Measurements from ENCODE around the gene DOCK2. TPM values are rescaled to one million over a fixed set of nuclear protein-coding genes. Genes with fewer than 3 reads are reported as not detected.

The DOCK2 gene
- total RNA-seq, 1 experiment from 2014 or later, result 3.3 TPM

- Histone ChIP-seq H3K4me3 (ENCODE audit: insufficient read depth, low read depth, low read length) (no peak overlapping the region), H3K36me3 (replicated peaks; ENCODE audit: control insufficient read depth, insufficient read depth, low read length) (no peaks in the 10 kb centered on the region), H3K27me3 (ENCODE audit: control insufficient read depth, insufficient read depth, low read length) (no peaks in the 10 kb centered on the region)
- DNase-seq, result no peak
Observed at GRCh38 chr5:169850409-169850808, 213.3 kb downstream of the DOCK2 start.

GRCh38 chr5:169851321-169851850 is 214.3 kb downstream of the DOCK2 start:
- no peak overlapping the region for H3K4me3 ChIP-seq (ENCODE audit: insufficient read depth, low read depth, low read length)
- DNase-seq, result no peak
- no peaks in the 10 kb centered on the region for H3K27me3 ChIP-seq (ENCODE audit: control insufficient read depth, insufficient read depth, low read length)
- H3K36me3 ChIP-seq (replicated peaks; ENCODE audit: control insufficient read depth, insufficient read depth, low read length), result no peaks in the 10 kb centered on the region

GRCh38 chr5:169856571-169856970 is 219.5 kb downstream of the DOCK2 start:
- no peak for DNase-seq
- no peak overlapping the region for H3K4me3 ChIP-seq (ENCODE audit: insufficient read depth, low read depth, low read length)

GRCh38 chr5:169860585-169860984 is 223.5 kb downstream of the DOCK2 start:
- H3K4me3 ChIP-seq (ENCODE audit: insufficient read depth, low read depth, low read length), result no peak overlapping the region
- no peak for DNase-seq
- no peaks in the 10 kb centered on the region for H3K36me3 ChIP-seq (replicated peaks; ENCODE audit: control insufficient read depth, insufficient read depth, low read length)
- no peaks in the 10 kb centered on the region for H3K27me3 ChIP-seq (ENCODE audit: control insufficient read depth, insufficient read depth, low read length)

More at GRCh38 chr5:169856571-169856970, 219.5 kb downstream of the DOCK2 start:
- Histone ChIP-seq H3K27me3 (ENCODE audit: control insufficient read depth, insufficient read depth, low read length) (no peaks in the 10 kb centered on the region), H3K36me3 (replicated peaks; ENCODE audit: control insufficient read depth, insufficient read depth, low read length) (no peaks in the 10 kb centered on the region)

GRCh38 chr5:169861433-169861832 is 224.4 kb downstream of the DOCK2 start:
- H3K36me3 ChIP-seq (replicated peaks; ENCODE audit: control insufficient read depth, insufficient read depth, low read length), result no peaks in the 10 kb centered on the region
- no peak overlapping the region for H3K4me3 ChIP-seq (ENCODE audit: insufficient read depth, low read depth, low read length)
- no peak for DNase-seq
- H3K27me3 ChIP-seq (ENCODE audit: control insufficient read depth, insufficient read depth, low read length), result no peaks in the 10 kb centered on the region

- Histone ChIP-seq H3K4me3 (ENCODE audit: insufficient read depth, low read depth, low read length) (no peak overlapping the region), H3K36me3 (replicated peaks; ENCODE audit: control insufficient read depth, insufficient read depth, low read length) (no peaks in the 10 kb centered on the region), H3K27me3 (ENCODE audit: control insufficient read depth, insufficient read depth, low read length) (no peaks in the 10 kb centered on the region)
- no peak for DNase-seq
Observed at GRCh38 chr5:169861934-169862333, 224.9 kb downstream of the DOCK2 start.

GRCh38 chr5:169862391-169862811 is 225.3 kb downstream of the DOCK2 start:
- Histone ChIP-seq H3K4me3 (ENCODE audit: insufficient read depth, low read depth, low read length) (no peak overlapping the region), H3K27me3 (ENCODE audit: control insufficient read depth, insufficient read depth, low read length) (no peaks in the 10 kb centered on the region), H3K36me3 (replicated peaks; ENCODE audit: control insufficient read depth, insufficient read depth, low read length) (no peaks in the 10 kb centered on the region)
- DNase-seq, result no peak

- H3K27me3 ChIP-seq (ENCODE audit: control insufficient read depth, insufficient read depth, low read length), result no peaks in the 10 kb centered on the region
- DNase-seq, result no peak
- no peak overlapping the region for H3K4me3 ChIP-seq (ENCODE audit: insufficient read depth, low read depth, low read length)
- no peaks in the 10 kb centered on the region for H3K36me3 ChIP-seq (replicated peaks; ENCODE audit: control insufficient read depth, insufficient read depth, low read length)
Observed at GRCh38 chr5:169864483-169864882, 227.4 kb downstream of the DOCK2 start.

- DNase-seq, result no peak
- Histone ChIP-seq H3K27me3 (ENCODE audit: control insufficient read depth, insufficient read depth, low read length) (no peaks in the 10 kb centered on the region), H3K36me3 (replicated peaks; ENCODE audit: control insufficient read depth, insufficient read depth, low read length) (no peaks in the 10 kb centered on the region), H3K4me3 (ENCODE audit: insufficient read depth, low read depth, low read length) (no peak overlapping the region)
Observed at GRCh38 chr5:169867347-169867746, 230.3 kb downstream of the DOCK2 start.

- Histone ChIP-seq H3K4me3 (ENCODE audit: insufficient read depth, low read depth, low read length) (no peak overlapping the region), H3K36me3 (replicated peaks; ENCODE audit: control insufficient read depth, insufficient read depth, low read length) (no peaks in the 10 kb centered on the region), H3K27me3 (ENCODE audit: control insufficient read depth, insufficient read depth, low read length) (no peaks in the 10 kb centered on the region)
- DNase-seq, result no peak
Observed at GRCh38 chr5:169869066-169869465, 232.0 kb downstream of the DOCK2 start.

GRCh38 chr5:169870211-169870610 is 233.1 kb downstream of the DOCK2 start:
- H3K36me3 ChIP-seq (replicated peaks; ENCODE audit: control insufficient read depth, insufficient read depth, low read length), result no peaks in the 10 kb centered on the region
- H3K27me3 ChIP-seq (ENCODE audit: control insufficient read depth, insufficient read depth, low read length), result no peaks in the 10 kb centered on the region
- H3K4me3 ChIP-seq (ENCODE audit: insufficient read depth, low read depth, low read length), result no peak overlapping the region
- DNase-seq, result no peak

- Histone ChIP-seq H3K36me3 (replicated peaks; ENCODE audit: control insufficient read depth, insufficient read depth, low read length) (no peaks in the 10 kb centered on the region), H3K27me3 (ENCODE audit: control insufficient read depth, insufficient read depth, low read length) (no peaks in the 10 kb centered on the region), H3K4me3 (ENCODE audit: insufficient read depth, low read depth, low read length) (no peak overlapping the region)
- no peak for DNase-seq
Observed at GRCh38 chr5:169871826-169872490, 234.9 kb downstream of the DOCK2 start.

- no peak overlapping the region for H3K4me3 ChIP-seq (ENCODE audit: insufficient read depth, low read depth, low read length)
- DNase-seq, result peak; percentile 3
- H3K27me3 ChIP-seq (ENCODE audit: control insufficient read depth, insufficient read depth, low read length), result no peaks in the 10 kb centered on the region
- no peaks in the 10 kb centered on the region for H3K36me3 ChIP-seq (replicated peaks; ENCODE audit: control insufficient read depth, insufficient read depth, low read length)
Observed at GRCh38 chr5:169873642-169874041, 236.6 kb downstream of the DOCK2 start.

GRCh38 chr5:169874621-169875020 is 237.5 kb downstream of the DOCK2 start:
- Histone ChIP-seq H3K4me3 (ENCODE audit: insufficient read depth, low read depth, low read length) (no peak overlapping the region), H3K27me3 (ENCODE audit: control insufficient read depth, insufficient read depth, low read length) (no peaks in the 10 kb centered on the region), H3K36me3 (replicated peaks; ENCODE audit: control insufficient read depth, insufficient read depth, low read length) (no peaks in the 10 kb centered on the region)
- no peak for DNase-seq

- no peaks in the 10 kb centered on the region for H3K36me3 ChIP-seq (replicated peaks; ENCODE audit: control insufficient read depth, insufficient read depth, low read length)
- no peaks in the 10 kb centered on the region for H3K27me3 ChIP-seq (ENCODE audit: control insufficient read depth, insufficient read depth, low read length)
- no peak overlapping the region for H3K4me3 ChIP-seq (ENCODE audit: insufficient read depth, low read depth, low read length)
- no peak for DNase-seq
Observed at GRCh38 chr5:169875091-169875728, 238.1 kb downstream of the DOCK2 start.
